DOHH2 (cell line): Measurements from ENCODE around the gene PKHD1.

Experiments
- H3F3A ChIP-seq: fragments of 200-600 bp; sonication (generic), shearing (Covaris generic); 2 replicates; pipeline ENCODE4 v1.6.0; 2016; ENCODE audit warnings: antibody characterized with exemption, mild to moderate bottlenecking; ENCODE audit not compliant: control insufficient read depth, insufficient read depth
- H3K27ac ChIP-seq: fragments of 200-600 bp; sonication (generic); 2 replicates; pipeline ENCODE4 v1.5.1; 2014; ENCODE audit warnings: low read depth, mild to moderate bottlenecking, low read length, moderate library complexity
- H3K27me3 ChIP-seq: fragments of 200-600 bp; sonication (generic); 2 replicates; pipeline ENCODE4 v1.6.1; 2014; ENCODE audit warnings: mild to moderate bottlenecking, low read length, mixed read lengths; ENCODE audit not compliant: control insufficient read depth
- H3K36me3 ChIP-seq: fragments of 200-600 bp; sonication (generic); 2 replicates; pipeline ENCODE4 v1.6.1; 2014; ENCODE audit warnings: mild to moderate bottlenecking, low read length, moderate library complexity, mixed read lengths; ENCODE audit not compliant: control insufficient read depth
- H3K4me1 ChIP-seq: fragments of 200-600 bp; sonication (generic); 2 replicates; pipeline ENCODE4 v1.6.1; 2014; ENCODE audit warnings: mild to moderate bottlenecking, low read length, mixed read lengths; ENCODE audit not compliant: control insufficient read depth
- H3K4me2 ChIP-seq: fragments of 200-600 bp; sonication (generic); 2 replicates; pipeline ENCODE4 v1.6.0; 2014; ENCODE audit warnings: mild to moderate bottlenecking, low read length, moderate library complexity
- H3K4me3 ChIP-seq: fragments of 200-600 bp; sonication (generic); 2 replicates; pipeline ENCODE4 v1.5.1; 2014; ENCODE audit warnings: mild to moderate bottlenecking, low read length, mixed read lengths
- H3K79me2 ChIP-seq: fragments of 200-600 bp; sonication (generic); 2 replicates; pipeline ENCODE4 v1.6.1; 2014; ENCODE audit warnings: mild to moderate bottlenecking, low read length, mixed read lengths; ENCODE audit not compliant: control insufficient read depth
- H3K9me2 ChIP-seq: fragments of 200-600 bp; sonication (generic); replicated peaks from 2 replicates; pipeline ENCODE4 v1.6.1; 2014; ENCODE audit warnings: mild to moderate bottlenecking, low read length, mixed read lengths; ENCODE audit not compliant: control insufficient read depth
- H3K9me3 ChIP-seq: fragments of 200-600 bp; sonication (generic); 2 replicates; pipeline ENCODE4 v1.6.1; 2014; ENCODE audit warnings: antibody characterized with exemption, low read length, mixed read lengths; ENCODE audit not compliant: control insufficient read depth, insufficient read depth
- H4K20me1 ChIP-seq: fragments of 200-600 bp; sonication (generic); 2 replicates; pipeline ENCODE4 v1.6.0; 2014; ENCODE audit warnings: low read depth, mild to moderate bottlenecking, antibody characterized with exemption, low read length, moderate library complexity; ENCODE audit not compliant: control insufficient read depth, insufficient read depth
- CTCF ChIP-seq: fragments of 200-600 bp; sonication (generic); IDR thresholded peaks from one replicate; pipeline ENCODE4 v1.5.1; 2014; ENCODE audit warnings: antibody characterized with exemption, mild to moderate bottlenecking, low read depth, low read length; ENCODE audit not compliant: poor library complexity, severe bottlenecking
- EZH2phosphoT487 ChIP-seq: fragments of 200-600 bp; sonication (generic); IDR thresholded peaks from 2 replicates; pipeline ENCODE4 v1.6.1; 2017; ENCODE audit warnings: borderline replicate concordance, mild to moderate bottlenecking, antibody characterized with exemption, low read length, moderate library complexity, mixed read lengths

PKHD1 gene

GRCh38 chr6:52086741-52087140, 672 bp downstream of the PKHD1 start:
- no peak overlapping the region for H3K4me3 ChIP-seq
- no peaks in the 10 kb centered on the region for H3K4me1 ChIP-seq
- no peak overlapping the region for H3K4me2 ChIP-seq
- no peaks in the 10 kb centered on the region for H3K36me3 ChIP-seq
- H3K79me2 ChIP-seq = no peaks in the 10 kb centered on the region
- no peaks in the 10 kb centered on the region for H4K20me1 ChIP-seq
- TF ChIP-seq CTCF = no peak
- no peak for TF ChIP-seq EZH2phosphoT487
- H3K9me2 ChIP-seq = no peaks in the 10 kb centered on the region
- H3F3A ChIP-seq = no peaks in the 10 kb centered on the region
- H3K27me3 ChIP-seq = no peaks in the 10 kb centered on the region
- no peaks in the 10 kb centered on the region for H3K9me3 ChIP-seq
- no peak overlapping the region for H3K27ac ChIP-seq

GRCh38 chr6:52081237-52081636, 6.2 kb downstream of the PKHD1 start:
- Histone ChIP-seq H3K4me2 (no peak overlapping the region), H3K36me3 (no peaks in the 10 kb centered on the region), H3K4me1 (no peaks in the 10 kb centered on the region), H3K9me3 (no peaks in the 10 kb centered on the region), H3K27me3 (no peaks in the 10 kb centered on the region), H3K27ac (no peak overlapping the region), H3F3A (no peaks in the 10 kb centered on the region), H3K79me2 (no peaks in the 10 kb centered on the region), H3K4me3 (no peak overlapping the region), H4K20me1 (no peaks in the 10 kb centered on the region), H3K9me2 (no peaks in the 10 kb centered on the region)
- TF ChIP-seq CTCF = no peak
- no peak for TF ChIP-seq EZH2phosphoT487

GRCh38 chr6:52077961-52078625, 9.3 kb downstream of the PKHD1 start:
- H3K9me3 ChIP-seq = no peaks in the 10 kb centered on the region
- H3K4me3 ChIP-seq = no peak overlapping the region
- no peaks in the 10 kb centered on the region for H4K20me1 ChIP-seq
- no peaks in the 10 kb centered on the region for H3K36me3 ChIP-seq
- no peaks in the 10 kb centered on the region for H3K4me1 ChIP-seq
- no peak for TF ChIP-seq EZH2phosphoT487
- TF ChIP-seq CTCF = no peak
- no peaks in the 10 kb centered on the region for H3F3A ChIP-seq
- H3K27ac ChIP-seq = no peak overlapping the region
- no peaks in the 10 kb centered on the region for H3K9me2 ChIP-seq
- H3K27me3 ChIP-seq = 0 out of 2 replicates have a peak, but pooled peaks cover 2% of the 10 kb centered on the region
- no peak overlapping the region for H3K4me2 ChIP-seq
- no peaks in the 10 kb centered on the region for H3K79me2 ChIP-seq
